ENCODE data around the gene PXT1.

Gene PXT1

GRCh38 chr6:36380166-36380565 lies 62.5 kb downstream of the PXT1 start:
- Histone ChIP-seq H3K36me3 (ENCODE audit: control insufficient read depth, insufficient read depth, low read length) (no peaks in the 10 kb centered on the region), H2BK5ac (ENCODE audit: low read length) (no peak overlapping the region), H3K4me1 (ENCODE audit: control insufficient read depth, low read depth, low read length) (no peaks in the 10 kb centered on the region), H2BK15ac (replicated peaks; ENCODE audit: low read depth) (no peak overlapping the region), H3K56ac (ENCODE audit: low read length) (no peak overlapping the region), H3K79me1 (ENCODE audit: low read length) (no peaks in the 10 kb centered on the region), H3K18ac (ENCODE audit: low read length) (no peak overlapping the region), H3K4me2 (ENCODE audit: low read length) (no peak overlapping the region), H3K4ac (ENCODE audit: low read depth, low read length) (no peak overlapping the region), H2BK120ac (ENCODE audit: low read depth, low read length) (no peak overlapping the region), H3K27ac (ENCODE audit: low read depth, low read length) (no peak overlapping the region), H4K5ac (ENCODE audit: low read length) (no peak overlapping the region), H4K8ac (ENCODE audit: low read depth, low read length) (no peak overlapping the region), H3K79me2 (ENCODE audit: control insufficient read depth, insufficient read depth, low read length) (no peaks in the 10 kb centered on the region), H2AK5ac (ENCODE audit: low read length) (no peak overlapping the region), H3K4me3 (ENCODE audit: low read length) (no peak overlapping the region), H3K23ac (ENCODE audit: low read length) (no peak overlapping the region), H3K27me3 (ENCODE audit: insufficient read depth, low read length, poor library complexity) (peaks cover under 1% of the 10 kb centered on the region), H3K9ac (ENCODE audit: low read length) (no peak overlapping the region)
- WGBS (ENCODE audit: extremely low coverage, insufficient coverage, low lambda C conversion rate): no CpG with 5 or more reads among the region's 4 CpGs
- DNase-seq: no peak

- no peak for DNase-seq
Measured at GRCh38 chr6:36378936-36379335, 63.7 kb downstream of the PXT1 start.

GRCh38 chr6:36378243-36378920 lies 64.3 kb downstream of the PXT1 start:
- no peak overlapping the region for H3K18ac ChIP-seq (ENCODE audit: low read length)
- no peaks in the 10 kb centered on the region for H3K79me2 ChIP-seq (ENCODE audit: control insufficient read depth, insufficient read depth, low read length)
- no peak overlapping the region for H4K5ac ChIP-seq (ENCODE audit: low read length)
- no peak overlapping the region for H3K4ac ChIP-seq (ENCODE audit: low read depth, low read length)
- H2BK120ac ChIP-seq (ENCODE audit: low read depth, low read length): no peak overlapping the region
- H2BK15ac ChIP-seq (replicated peaks; ENCODE audit: low read depth): no peak overlapping the region
- no peak overlapping the region for H3K4me3 ChIP-seq (ENCODE audit: low read length)
- H3K4me2 ChIP-seq (ENCODE audit: low read length): no peak overlapping the region
- WGBS (ENCODE audit: extremely low coverage, insufficient coverage, low lambda C conversion rate): no CpG with 5 or more reads among the region's 4 CpGs
- no peaks in the 10 kb centered on the region for H3K79me1 ChIP-seq (ENCODE audit: low read length)
- no peaks in the 10 kb centered on the region for H3K27me3 ChIP-seq (ENCODE audit: insufficient read depth, low read length, poor library complexity)
- no peak overlapping the region for H3K23ac ChIP-seq (ENCODE audit: low read length)
- no peaks in the 10 kb centered on the region for H3K4me1 ChIP-seq (ENCODE audit: control insufficient read depth, low read depth, low read length)
- no peak overlapping the region for H2BK5ac ChIP-seq (ENCODE audit: low read length)
- H3K36me3 ChIP-seq (ENCODE audit: control insufficient read depth, insufficient read depth, low read length): no peaks in the 10 kb centered on the region
- no peak overlapping the region for H4K8ac ChIP-seq (ENCODE audit: low read depth, low read length)
- no peak for DNase-seq
- H3K27ac ChIP-seq (ENCODE audit: low read depth, low read length): no peak overlapping the region
- H2AK5ac ChIP-seq (ENCODE audit: low read length): no peak overlapping the region
- no peak overlapping the region for H3K56ac ChIP-seq (ENCODE audit: low read length)
- no peak overlapping the region for H3K9ac ChIP-seq (ENCODE audit: low read length)

More at GRCh38 chr6:36378936-36379335, 63.7 kb downstream of the PXT1 start:
- H2BK15ac ChIP-seq (replicated peaks; ENCODE audit: low read depth): no peak overlapping the region
- H3K9ac ChIP-seq (ENCODE audit: low read length): no peak overlapping the region
- no peak overlapping the region for H3K4me2 ChIP-seq (ENCODE audit: low read length)
- H3K18ac ChIP-seq (ENCODE audit: low read length): no peak overlapping the region
- H3K4me3 ChIP-seq (ENCODE audit: low read length): no peak overlapping the region
- no CpG with 5 or more reads among the region's 10 CpGs for WGBS (ENCODE audit: extremely low coverage, insufficient coverage, low lambda C conversion rate)
- H4K5ac ChIP-seq (ENCODE audit: low read length): no peak overlapping the region
- no peaks in the 10 kb centered on the region for H3K27me3 ChIP-seq (ENCODE audit: insufficient read depth, low read length, poor library complexity)
- H2BK5ac ChIP-seq (ENCODE audit: low read length): no peak overlapping the region
- H3K79me2 ChIP-seq (ENCODE audit: control insufficient read depth, insufficient read depth, low read length): no peaks in the 10 kb centered on the region
- H3K23ac ChIP-seq (ENCODE audit: low read length): no peak overlapping the region
- H3K4ac ChIP-seq (ENCODE audit: low read depth, low read length): no peak overlapping the region
- no peak overlapping the region for H2AK5ac ChIP-seq (ENCODE audit: low read length)
- no peak overlapping the region for H3K56ac ChIP-seq (ENCODE audit: low read length)
- H4K8ac ChIP-seq (ENCODE audit: low read depth, low read length): no peak overlapping the region
- no peaks in the 10 kb centered on the region for H3K4me1 ChIP-seq (ENCODE audit: control insufficient read depth, low read depth, low read length)
- no peak overlapping the region for H2BK120ac ChIP-seq (ENCODE audit: low read depth, low read length)
- H3K27ac ChIP-seq (ENCODE audit: low read depth, low read length): no peak overlapping the region
- H3K79me1 ChIP-seq (ENCODE audit: low read length): no peaks in the 10 kb centered on the region
- no peaks in the 10 kb centered on the region for H3K36me3 ChIP-seq (ENCODE audit: control insufficient read depth, insufficient read depth, low read length)

GRCh38 chr6:36377594-36377993 lies 65.1 kb downstream of the PXT1 start:
- no peaks in the 10 kb centered on the region for H3K79me1 ChIP-seq (ENCODE audit: low read length)
- no peak overlapping the region for H3K18ac ChIP-seq (ENCODE audit: low read length)
- H3K27me3 ChIP-seq (ENCODE audit: insufficient read depth, low read length, poor library complexity): no peaks in the 10 kb centered on the region
- no peak overlapping the region for H3K9ac ChIP-seq (ENCODE audit: low read length)
- H3K4me1 ChIP-seq (ENCODE audit: control insufficient read depth, low read depth, low read length): no peaks in the 10 kb centered on the region
- no peaks in the 10 kb centered on the region for H3K36me3 ChIP-seq (ENCODE audit: control insufficient read depth, insufficient read depth, low read length)
- whole genome bisulfite sequencing (ENCODE audit: extremely low coverage, insufficient coverage, low lambda C conversion rate): no CpG with 5 or more reads among the region's 5 CpGs
- no peak overlapping the region for H4K5ac ChIP-seq (ENCODE audit: low read length)
- no peak overlapping the region for H2BK15ac ChIP-seq (replicated peaks; ENCODE audit: low read depth)
- no peak overlapping the region for H3K56ac ChIP-seq (ENCODE audit: low read length)
- H3K4me3 ChIP-seq (ENCODE audit: low read length): no peak overlapping the region
- H2AK5ac ChIP-seq (ENCODE audit: low read length): no peak overlapping the region
- no peaks in the 10 kb centered on the region for H3K79me2 ChIP-seq (ENCODE audit: control insufficient read depth, insufficient read depth, low read length)
- H3K27ac ChIP-seq (ENCODE audit: low read depth, low read length): no peak overlapping the region
- no peak overlapping the region for H4K8ac ChIP-seq (ENCODE audit: low read depth, low read length)
- H3K4ac ChIP-seq (ENCODE audit: low read depth, low read length): no peak overlapping the region
- H2BK120ac ChIP-seq (ENCODE audit: low read depth, low read length): no peak overlapping the region
- no peak for DNase-seq
- no peak overlapping the region for H3K4me2 ChIP-seq (ENCODE audit: low read length)
- no peak overlapping the region for H2BK5ac ChIP-seq (ENCODE audit: low read length)
- H3K23ac ChIP-seq (ENCODE audit: low read length): no peak overlapping the region

- Histone ChIP-seq H3K27ac (ENCODE audit: low read depth, low read length) (no peak overlapping the region), H3K27me3 (ENCODE audit: insufficient read depth, low read length, poor library complexity) (no peaks in the 10 kb centered on the region), H2AK5ac (ENCODE audit: low read length) (no peak overlapping the region), H2BK15ac (replicated peaks; ENCODE audit: low read depth) (no peak overlapping the region), H3K23ac (ENCODE audit: low read length) (no peak overlapping the region), H4K5ac (ENCODE audit: low read length) (no peak overlapping the region), H3K79me2 (ENCODE audit: control insufficient read depth, insufficient read depth, low read length) (no peaks in the 10 kb centered on the region), H4K8ac (ENCODE audit: low read depth, low read length) (no peak overlapping the region), H3K79me1 (ENCODE audit: low read length) (no peaks in the 10 kb centered on the region), H2BK120ac (ENCODE audit: low read depth, low read length) (no peak overlapping the region), H3K9ac (ENCODE audit: low read length) (no peak overlapping the region), H3K4me1 (ENCODE audit: control insufficient read depth, low read depth, low read length) (no peaks in the 10 kb centered on the region), H3K4ac (ENCODE audit: low read depth, low read length) (no peak overlapping the region), H3K4me3 (ENCODE audit: low read length) (no peak overlapping the region), H3K36me3 (ENCODE audit: control insufficient read depth, insufficient read depth, low read length) (no peaks in the 10 kb centered on the region), H3K4me2 (ENCODE audit: low read length) (no peak overlapping the region), H3K18ac (ENCODE audit: low read length) (no peak overlapping the region), H2BK5ac (ENCODE audit: low read length) (no peak overlapping the region), H3K56ac (ENCODE audit: low read length) (no peak overlapping the region)
- no CpG with 5 or more reads among the region's 8 CpGs for WGBS (ENCODE audit: extremely low coverage, insufficient coverage, low lambda C conversion rate)
- DNase-seq: no peak
Measured at GRCh38 chr6:36376742-36377141, 65.9 kb downstream of the PXT1 start.

GRCh38 chr6:36376183-36376582 lies 66.5 kb downstream of the PXT1 start:
- no peak overlapping the region for H3K56ac ChIP-seq (ENCODE audit: low read length)
- H3K9ac ChIP-seq (ENCODE audit: low read length): no peak overlapping the region
- H4K8ac ChIP-seq (ENCODE audit: low read depth, low read length): no peak overlapping the region
- H2AK5ac ChIP-seq (ENCODE audit: low read length): no peak overlapping the region
- no peaks in the 10 kb centered on the region for H3K36me3 ChIP-seq (ENCODE audit: control insufficient read depth, insufficient read depth, low read length)
- no peaks in the 10 kb centered on the region for H3K79me2 ChIP-seq (ENCODE audit: control insufficient read depth, insufficient read depth, low read length)
- no peak overlapping the region for H3K4me2 ChIP-seq (ENCODE audit: low read length)
- no peak overlapping the region for H3K4me3 ChIP-seq (ENCODE audit: low read length)
- H3K27me3 ChIP-seq (ENCODE audit: insufficient read depth, low read length, poor library complexity): no peaks in the 10 kb centered on the region
- no peak overlapping the region for H3K27ac ChIP-seq (ENCODE audit: low read depth, low read length)
- DNase-seq: no peak
- H3K79me1 ChIP-seq (ENCODE audit: low read length): no peaks in the 10 kb centered on the region
- H4K5ac ChIP-seq (ENCODE audit: low read length): no peak overlapping the region
- H2BK120ac ChIP-seq (ENCODE audit: low read depth, low read length): no peak overlapping the region
- no peak overlapping the region for H3K23ac ChIP-seq (ENCODE audit: low read length)
- no peak overlapping the region for H2BK5ac ChIP-seq (ENCODE audit: low read length)
- H3K18ac ChIP-seq (ENCODE audit: low read length): no peak overlapping the region
- H3K4ac ChIP-seq (ENCODE audit: low read depth, low read length): no peak overlapping the region
- no peak overlapping the region for H2BK15ac ChIP-seq (replicated peaks; ENCODE audit: low read depth)
- H3K4me1 ChIP-seq (ENCODE audit: control insufficient read depth, low read depth, low read length): no peaks in the 10 kb centered on the region
- no CpG with 5 or more reads among the region's 8 CpGs for WGBS (ENCODE audit: extremely low coverage, insufficient coverage, low lambda C conversion rate)
